CD4-positive, alpha-beta T cell treated with Interleukin-2 at 100 ng/mL for 4 hours (primary cell): ENCODE data around the gene OTUD3.
"Not testable (repeated sequence)": the region's sequence is repeated elsewhere in the genome, so short reads cannot be mapped to it uniquely, and the experiment has no call there.

Source experiments
- DNase-seq: peaks from one replicate; pipeline ENCODE4 v3.0.0-alpha.2; 2020; ENCODE audit warnings: low spot score

The OTUD3 gene

DNA sequence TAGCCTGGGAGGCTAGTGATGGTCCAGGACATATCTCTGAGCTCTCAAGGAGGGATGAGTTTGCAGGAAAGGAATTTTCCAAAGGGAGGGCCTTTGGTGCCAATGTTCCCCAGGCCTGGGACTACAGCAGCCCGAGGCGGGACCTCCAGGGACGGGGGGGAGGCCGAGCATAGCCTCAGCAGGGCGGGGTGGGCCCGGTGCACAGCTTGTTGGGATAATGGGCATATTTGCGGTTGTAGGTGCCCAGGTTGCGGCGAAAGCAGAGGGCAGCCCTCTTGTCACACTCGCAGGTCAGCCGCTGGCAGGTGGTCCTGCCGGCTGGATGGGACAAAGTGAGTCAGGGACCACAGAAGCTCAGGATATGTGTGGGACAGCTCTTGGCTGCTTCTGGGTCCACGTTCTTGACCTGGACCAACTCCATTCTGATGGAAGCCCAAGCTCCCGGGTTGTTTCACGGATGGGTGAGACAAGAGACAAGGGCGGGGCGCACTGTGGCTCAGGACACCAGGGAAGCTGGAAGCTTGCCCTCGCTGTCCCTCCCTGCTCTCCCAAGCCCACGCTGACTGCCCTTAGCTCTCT, 38.0 kb downstream of the OTUD3 start:
- no peak for DNase-seq

DNA sequence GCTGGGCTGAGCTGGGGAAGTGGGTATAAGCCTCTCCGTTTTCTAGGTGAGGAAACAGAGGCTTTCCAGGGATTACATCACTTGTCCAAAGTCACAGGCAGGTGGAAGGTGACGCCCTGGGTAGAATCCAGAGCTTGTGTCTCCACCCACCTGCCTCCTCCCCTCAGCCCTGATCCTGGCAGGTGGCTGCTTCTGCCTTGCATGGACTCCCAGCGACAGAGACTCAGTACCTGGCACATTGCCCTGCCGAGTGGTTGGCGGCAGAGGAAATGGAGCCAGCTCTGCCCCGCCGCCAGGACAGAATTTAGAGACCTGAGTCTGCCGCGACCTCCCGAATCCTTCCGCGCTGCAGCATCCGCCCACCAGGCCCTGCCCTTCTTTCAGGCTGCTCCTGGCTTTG, 39.1 kb downstream of the OTUD3 start:
- DNase-seq: no peak

DNA sequence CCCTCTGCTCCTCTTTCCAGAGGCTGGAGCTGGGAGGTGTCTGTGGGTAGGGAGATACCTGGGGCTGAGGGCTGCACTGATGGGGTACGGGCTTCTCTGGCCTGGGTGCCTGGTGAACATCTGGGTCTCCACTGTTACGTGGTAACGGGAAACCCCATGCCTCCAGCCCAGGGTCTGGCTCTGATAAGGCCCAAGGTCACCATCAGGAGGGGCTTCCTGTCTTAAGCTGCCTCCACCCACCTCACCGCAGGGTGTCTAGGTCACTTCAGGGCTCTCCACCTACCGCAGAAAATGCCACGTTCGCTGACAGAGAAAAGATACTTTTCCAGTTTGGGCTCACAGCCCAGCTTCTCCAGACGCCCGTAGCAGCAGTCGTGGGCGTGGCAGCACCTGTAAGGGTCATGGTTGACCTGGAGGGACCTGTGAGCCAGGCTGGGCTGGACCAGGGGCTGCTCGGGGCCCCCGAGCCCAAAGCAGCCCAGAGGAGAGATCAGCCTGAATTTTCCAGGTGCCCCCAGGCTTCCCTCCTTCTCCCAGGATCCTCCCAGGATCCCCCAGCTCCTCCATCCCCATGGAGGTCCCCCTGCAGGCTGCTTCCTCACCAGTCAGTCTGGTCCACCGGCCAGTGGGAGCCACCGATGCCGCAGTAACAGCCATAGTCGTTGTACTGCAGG, 40.0 kb downstream of the OTUD3 start:
- no peak for DNase-seq

DNA sequence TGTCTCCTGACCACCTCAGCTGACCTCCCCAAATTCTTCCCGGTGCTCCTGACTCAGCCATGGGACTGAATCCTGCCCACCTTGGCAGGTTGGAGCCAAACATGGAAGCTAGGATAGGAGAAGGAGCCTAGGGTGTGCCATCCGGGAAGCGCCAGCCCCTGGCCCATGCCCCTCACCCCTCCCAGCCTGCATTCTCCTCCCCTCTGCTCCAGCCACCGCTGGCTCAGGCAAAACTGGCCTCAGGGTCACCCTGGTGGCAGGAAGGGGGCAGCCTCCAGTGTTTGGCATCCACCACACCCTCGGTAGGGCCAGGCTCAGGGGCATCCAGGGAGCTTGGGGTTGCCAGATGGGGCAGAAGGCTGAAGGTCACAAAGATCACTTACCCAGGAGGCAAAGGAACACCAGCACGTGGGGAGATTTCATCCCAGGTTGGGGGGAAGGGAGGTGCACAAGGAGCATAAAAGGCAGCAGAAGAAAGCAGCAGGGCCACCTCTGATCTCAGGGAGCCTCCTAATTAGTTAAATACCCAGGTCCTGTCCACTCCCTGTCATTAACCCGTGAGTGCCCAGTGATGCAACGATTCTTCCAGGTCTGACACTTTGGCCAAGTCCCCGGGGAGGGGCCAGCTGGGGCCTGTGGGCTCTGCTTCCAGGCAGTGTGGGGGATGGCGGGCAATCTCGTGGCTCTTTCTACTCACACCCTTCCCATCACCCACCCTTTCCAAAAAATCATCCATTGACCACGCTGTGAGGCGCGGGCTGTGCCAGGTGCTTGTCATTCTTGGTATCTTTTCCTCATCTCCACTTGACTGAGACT, 41.1 kb downstream of the OTUD3 start, which contains the start of gene PLA2G2E:
TSS of gene PLA2G2E (minus strand) at position 481 of the 816 bp plus-strand sequence. CDS start at position 423, 58 bp downstream.
- no peak for DNase-seq

DNA sequence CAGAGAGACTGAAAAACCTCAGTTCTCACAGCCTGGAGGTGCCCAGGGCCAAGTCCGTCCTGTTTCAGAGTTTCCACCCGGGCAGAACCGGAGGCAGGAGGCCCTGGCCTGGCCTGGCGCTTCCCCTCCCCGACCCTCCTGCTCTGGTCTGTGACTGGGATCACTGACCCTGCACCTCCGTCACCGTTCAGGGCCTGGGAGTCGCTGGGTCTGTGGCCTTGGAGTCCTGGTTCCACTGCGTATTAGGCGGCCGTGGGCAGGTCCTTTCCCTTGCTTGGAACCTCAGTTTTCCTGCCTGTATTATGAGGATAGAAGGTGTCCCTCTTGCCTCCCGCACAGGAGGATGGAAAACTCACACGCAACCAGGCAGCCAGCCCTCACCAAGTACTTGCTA, 41.8 kb downstream of the OTUD3 start:
- DNase-seq: no peak

DNA sequence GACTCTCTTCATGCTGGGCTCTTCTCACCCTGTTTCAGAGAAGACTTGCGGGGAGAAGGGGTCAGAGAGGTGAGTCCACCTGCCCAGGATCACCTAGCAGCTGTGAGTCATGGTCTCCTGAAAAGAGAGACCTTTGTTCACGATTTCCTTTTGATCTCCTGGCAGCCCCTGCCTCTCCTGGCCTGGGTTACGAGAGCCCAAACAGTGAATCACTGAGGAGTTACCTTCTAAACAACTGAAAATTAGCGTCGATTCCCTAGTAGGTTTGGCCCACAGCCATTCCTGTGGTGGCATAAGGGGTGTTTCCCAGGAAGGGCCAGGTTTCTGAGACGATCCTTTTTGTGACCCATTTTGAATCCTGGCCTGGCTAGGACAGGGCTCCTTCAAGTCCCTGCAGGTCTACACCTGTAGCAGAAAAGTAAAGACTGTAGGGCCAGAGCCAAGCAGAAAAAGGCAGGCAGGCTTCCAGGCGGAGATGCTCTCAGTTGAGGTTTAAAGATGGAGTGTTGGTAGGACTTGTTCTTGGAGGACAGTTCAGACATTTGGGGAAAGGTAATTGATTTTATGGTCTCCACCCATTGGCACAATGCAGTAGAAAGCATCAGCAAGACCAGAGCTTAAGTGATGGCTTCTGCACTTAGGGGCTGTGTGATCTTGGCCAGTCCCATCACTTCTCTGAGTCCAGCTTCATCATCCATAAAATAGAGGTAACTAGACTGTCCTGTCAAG, 43.3 kb downstream of the OTUD3 start:
- DNase-seq: no peak

DNA sequence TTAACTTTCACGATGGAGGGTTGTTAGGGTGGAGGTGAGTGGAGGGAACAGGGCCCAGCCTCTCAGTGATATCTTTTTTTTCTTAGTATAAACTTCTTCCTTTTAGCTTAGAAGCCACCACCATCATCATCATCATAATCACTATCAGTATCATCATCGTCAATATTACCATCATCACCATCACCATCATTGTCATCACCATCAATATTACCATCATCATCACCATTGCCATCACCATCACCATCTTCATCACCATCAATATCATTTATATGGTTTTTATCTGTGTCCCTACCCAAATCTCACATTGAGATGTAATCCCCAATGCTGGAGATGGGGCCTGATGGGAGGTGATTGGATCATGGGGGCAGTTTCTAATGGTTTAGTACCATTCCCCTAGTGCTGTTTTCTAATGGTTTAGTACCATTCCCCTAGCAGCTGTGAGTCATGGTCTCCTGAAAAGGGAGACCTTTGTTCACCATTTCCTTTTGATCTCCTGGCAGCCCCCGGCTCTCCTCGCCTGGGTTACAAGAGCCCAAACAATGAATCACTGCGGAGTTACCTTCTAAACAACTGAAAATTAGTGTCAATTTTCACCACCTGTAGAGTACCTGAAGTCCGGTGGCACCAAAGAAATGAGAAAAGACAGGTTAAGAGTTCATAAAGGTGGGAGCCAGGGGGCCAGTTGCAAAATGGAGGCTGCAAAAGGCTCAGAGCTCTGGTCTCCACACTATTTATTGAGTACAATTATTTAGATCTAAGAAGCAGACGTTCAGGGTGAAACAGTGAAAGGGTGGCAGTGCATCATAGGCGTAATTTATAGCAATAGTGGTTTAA, 44.3 kb downstream of the OTUD3 start:
- DNase-seq: no peak

DNA sequence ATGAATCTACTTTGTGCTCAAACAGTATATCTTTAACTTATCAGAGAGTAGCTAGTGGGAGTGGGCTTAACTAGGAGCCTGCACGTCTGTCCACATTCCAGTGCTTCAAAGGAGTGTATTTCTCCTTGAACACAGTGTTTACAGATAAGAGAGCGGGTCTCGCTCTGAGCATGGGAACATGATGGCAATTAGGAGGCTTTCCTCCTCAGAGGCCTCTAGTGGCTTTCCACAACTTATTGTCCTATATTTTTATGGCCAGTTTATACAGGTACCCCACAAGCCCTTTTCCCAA, 44.9 kb downstream of the OTUD3 start:
- not testable (repeated sequence) for DNase-seq

DNA sequence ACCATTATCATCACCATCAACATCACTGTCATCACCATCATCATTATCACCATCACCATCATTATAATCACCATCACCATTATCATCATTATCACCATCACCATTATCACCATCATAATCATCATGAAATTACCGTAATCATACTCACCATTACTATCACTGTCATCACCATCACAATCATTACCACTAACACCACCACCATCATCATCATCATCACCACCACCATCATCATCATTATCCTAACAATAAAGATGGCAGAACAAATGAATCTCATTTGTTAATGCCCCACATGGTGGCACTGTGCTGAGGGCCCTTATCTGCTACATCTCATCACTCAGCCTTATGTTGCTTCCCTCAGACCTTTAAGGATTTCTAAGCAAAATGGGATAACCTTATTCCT, 50.7 kb downstream of the OTUD3 start:
- DNase-seq: no peak

DNA sequence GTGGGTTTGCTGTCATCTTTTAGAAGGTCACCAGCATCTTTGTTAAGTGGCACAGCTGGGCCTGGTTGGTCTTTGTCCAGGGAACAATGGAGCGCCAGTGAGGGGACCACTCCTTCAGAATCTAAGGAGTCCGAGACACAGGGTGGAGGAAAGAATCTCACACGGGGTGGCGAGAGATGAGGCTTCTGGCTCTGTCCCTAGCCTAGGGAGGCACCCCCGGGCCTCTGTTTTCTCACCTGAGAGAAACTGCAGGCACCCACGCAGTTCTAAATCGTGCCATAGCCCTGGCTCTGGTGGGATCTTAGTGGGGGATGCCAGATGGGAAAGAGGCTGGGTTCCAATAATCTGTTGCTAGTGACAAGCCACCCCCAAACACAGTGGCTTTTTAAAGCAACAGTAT, 52.1 kb downstream of the OTUD3 start:
- DNase-seq: no peak

DNA sequence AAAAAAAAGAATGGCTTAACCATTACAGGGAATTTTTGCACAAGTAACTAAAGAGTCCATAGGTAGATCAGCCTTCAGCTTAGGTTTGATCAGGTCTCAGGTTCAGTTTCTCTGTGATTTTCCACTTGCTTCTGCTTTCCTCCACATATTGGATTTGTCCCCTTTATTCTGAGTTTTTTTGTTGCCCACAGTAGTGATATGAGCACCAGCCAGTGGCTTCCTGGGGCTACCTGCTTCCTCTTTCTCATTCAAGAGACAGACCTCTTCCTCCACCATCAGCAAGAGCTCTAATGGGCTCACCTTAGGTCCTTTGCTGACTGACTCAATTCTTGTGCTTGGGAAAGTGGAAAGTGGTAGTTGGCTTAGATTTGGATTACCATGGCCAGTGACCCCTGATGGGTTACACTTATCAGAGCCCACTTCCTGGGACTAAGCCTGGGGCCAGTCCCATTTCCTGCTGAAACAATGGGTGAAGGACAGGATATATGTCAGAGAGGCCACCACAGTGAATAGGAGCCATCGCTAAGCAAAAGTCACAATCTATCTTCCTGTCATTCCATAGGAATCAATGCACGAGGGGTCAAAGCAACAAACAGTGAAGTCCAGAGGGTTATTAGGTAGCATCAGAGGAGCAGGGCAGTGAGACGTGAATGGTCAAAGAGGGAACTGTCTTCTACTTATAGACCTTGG, 54.0 kb downstream of the OTUD3 start:
- no peak for DNase-seq

DNA sequence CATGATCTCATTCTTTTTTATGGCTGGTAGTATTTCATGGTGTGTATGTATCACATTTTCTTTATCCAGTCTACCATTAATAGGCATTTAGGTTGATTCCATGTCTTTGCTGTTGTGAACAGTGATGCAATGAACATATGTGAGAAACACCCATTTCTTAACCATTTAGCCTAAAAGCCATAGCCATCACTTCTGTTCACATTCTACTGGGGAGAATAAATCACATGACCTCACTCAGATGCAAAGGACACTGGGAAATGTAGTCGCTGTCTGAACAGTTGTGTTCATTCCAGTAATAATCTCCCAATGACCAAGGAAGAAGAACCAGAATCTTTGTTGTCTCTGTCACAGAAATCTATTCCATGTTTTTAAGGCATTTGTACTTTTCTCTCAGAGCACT, 56.3 kb downstream of the OTUD3 start:
- no peak for DNase-seq

DNA sequence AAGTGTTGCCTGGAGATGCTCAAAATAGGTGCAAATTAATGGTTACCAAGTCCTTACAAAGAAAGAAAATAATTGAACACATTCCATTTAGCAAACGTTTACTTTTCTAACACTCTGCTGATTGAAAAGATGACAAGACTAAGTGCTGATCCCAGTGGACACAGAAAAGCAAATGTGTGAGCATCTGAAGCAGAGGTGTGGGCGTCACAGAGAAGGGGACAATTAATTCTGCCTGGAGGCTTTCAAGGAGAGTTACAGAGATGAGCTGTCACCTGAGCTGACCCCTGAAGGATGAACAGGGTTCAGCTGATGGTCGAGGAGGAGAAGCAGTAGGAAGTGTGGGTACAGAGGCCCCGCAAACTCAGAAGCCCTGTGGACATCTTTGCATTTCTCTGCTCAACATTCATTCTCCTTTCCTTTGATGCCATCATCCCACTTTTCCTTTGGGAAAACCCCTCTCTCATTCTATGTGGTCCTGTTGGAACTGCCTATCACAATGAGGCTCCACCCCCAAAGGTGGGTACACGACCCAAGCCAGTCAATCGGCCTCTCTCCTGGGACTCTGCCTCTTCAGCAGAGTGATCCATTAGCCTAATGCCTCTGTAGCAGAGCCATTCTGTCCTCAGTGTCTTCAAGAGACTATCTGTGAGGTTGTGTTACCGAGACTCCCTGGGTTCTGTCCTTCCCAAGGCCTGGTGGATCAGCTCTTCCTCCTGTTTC, 58.5 kb downstream of the OTUD3 start:
- DNase-seq: no peak

DNA sequence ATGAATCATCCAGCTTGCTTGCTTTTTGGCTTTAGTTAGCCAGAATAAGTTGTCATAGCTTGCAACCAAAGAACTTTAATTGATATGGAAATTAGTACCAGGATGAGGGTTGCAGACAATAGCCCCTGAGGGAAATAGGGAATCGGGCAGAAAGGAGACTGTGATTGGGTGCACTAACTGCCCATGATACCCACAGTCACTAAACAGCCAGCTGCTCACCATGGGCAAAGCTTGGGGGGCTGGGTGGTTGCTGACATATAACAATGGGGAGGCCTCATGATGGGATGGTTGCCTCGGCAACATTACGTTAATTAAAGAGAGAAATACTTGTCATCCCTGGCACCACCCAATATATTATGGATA, 59.0 kb downstream of the OTUD3 start:
- no peak for DNase-seq

DNA sequence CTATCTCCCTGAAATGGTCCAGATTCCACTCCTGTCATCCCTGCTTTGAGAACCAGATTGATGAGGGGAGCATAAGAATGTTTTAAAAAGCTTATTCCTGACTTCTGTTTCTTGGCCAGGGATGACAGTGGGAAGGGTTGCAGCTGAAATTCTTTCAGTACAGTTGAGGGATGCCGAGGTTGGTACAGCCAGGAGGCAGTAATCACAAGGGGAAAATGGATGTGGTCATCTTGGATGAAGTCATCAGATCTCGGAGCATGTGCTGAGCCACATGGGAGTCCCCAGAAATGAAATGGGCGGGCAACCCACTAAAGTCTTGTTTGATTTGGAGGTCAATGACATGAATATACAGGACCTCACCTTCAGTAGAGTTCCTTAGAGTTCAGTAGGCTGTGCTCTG, 59.9 kb downstream of the OTUD3 start:
- no peak for DNase-seq

DNA sequence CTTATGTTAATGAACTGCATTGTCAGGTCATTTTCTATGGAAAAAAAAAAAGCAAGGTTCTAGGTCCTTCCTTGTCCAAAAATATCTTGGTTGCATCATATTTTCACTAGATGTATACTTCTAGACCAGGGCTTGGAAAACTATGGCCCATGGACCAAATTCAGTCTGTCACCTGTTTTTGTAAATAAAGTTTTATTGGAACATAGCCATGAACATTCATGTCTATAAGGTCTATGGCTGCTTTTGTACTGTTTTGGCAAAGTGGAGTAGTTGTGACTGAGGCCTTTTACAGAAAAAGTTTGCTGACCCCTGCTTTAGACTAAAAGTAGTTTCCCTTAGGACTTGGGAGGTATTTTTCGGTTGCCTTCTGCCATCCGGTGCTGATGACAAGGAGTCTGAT, 60.5 kb downstream of the OTUD3 start:
- no peak for DNase-seq

DNA sequence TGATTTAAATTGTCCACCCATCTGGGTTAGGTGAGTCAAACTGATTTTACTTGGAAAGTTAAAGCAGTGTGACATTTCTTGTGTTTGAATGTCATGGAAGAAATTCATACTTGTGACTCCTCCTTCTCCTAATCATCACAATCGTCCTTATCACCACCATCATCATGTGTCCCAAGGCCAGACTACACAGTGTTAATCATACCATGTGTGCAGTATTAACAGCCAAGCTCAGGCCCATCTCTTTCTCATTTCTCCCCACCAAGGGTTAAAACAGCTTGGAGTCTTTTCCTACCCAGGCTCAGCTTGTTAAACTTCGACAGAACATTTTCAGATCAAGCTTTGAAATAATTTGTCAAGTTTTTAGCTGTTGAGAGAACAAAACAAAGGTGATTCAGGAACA, 63.7 kb downstream of the OTUD3 start:
- DNase-seq: no peak

DNA sequence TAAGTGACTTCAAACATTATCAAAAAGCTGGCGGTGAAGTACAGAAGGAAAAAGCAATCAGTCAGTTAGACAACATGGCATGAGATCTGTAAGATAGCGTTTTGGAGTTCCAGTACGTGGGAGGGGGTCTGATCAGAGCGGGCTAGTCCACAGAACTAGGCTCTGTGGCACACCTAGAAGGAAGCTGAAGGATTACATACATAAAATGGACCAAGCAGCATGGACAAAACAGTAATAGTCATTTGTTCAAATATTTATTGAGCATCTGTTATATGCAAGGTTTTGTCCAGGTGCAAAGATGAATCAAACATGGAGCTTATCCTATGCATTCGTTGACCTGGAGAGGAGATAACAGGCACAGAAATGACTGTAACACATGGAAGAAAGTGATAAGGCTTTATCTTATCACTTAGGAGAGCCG, 64.1 kb downstream of the OTUD3 start:
- DNase-seq: no peak

DNA sequence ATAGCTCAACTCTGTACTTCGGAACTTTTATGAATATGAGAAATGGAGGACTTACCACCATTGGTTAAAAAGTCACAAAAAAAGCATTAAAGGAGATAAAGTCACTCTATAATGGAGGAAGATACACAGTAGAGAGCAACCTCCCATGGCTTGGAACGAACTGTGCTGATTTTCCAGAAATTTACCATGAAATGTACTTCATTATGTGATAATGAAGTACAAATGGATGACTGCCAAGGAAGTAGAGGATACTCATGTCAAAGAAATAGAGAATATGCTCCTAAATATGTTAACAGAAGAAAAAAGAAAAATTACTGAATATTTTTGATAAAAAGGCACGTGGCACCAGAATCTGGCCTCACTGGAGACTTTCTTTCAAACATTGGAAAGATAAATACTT, 64.8 kb downstream of the OTUD3 start:
- no peak for DNase-seq

DNA sequence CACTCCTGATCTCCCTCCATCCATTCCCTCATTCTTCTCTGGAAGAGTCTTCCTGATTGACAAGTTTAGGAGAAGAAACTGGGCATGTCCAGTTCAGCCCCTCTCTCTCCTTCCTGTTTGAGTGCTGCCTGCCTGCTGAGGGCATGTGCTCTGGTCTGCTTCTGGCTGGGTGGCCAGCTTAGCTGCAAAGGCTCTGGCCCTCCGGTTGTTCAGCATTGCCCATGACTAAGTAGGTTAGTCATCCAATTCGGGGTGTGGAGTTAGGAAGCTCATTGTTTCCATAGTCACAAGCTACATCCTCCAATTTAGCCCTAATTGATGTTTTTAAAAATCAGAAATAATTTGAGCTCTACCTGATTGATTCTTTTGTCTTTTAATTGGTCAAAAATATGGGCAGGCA, 66.8 kb downstream of the OTUD3 start:
- no peak for DNase-seq

DNA sequence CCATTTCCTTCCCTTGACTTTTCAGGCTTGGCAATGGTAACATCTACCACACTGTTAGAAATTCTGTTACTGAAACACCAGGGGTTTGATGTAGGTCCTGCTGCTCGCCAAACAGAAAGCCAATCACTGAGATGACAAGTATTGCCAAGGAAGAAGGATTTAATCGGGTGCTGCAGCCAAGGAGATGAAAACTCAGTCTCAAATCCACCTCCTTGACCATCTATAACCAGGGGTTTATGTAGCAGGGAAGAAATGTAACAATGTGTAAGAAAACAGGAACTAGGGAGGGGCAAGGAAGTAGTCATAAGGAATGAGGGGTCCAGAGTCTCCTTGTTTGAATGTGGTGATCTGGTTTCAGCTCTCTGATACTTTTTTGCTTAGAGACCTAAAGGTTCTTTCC, 71.9 kb downstream of the OTUD3 start:
- DNase-seq: no peak
